Muscle of back (tissue), 11 donors: ENCODE data around the gene TBC1D22A. TPM values are rescaled to one million over a fixed set of nuclear protein-coding genes. Genes with fewer than 3 reads are reported as not detected.
"Not testable (repeated sequence)": the region's sequence is repeated elsewhere in the genome, so short reads cannot be mapped to it uniquely, and the experiment has no call there.

Experiments
- DNase-seq, 3 donors: peaks; one replicate each; pipeline versions ENCODE4 v3.0.0 to v3.0.0-alpha.2; 2013
- polyA plus RNA-seq, 10 donors: library from polyadenylated mRNA; unstranded; fragments of 120-200 nt; gene quantifications; one replicate each; pipeline ENCODE4 v1.2.1, GENCODE V29; 2013; ENCODE audit not compliant: insufficient read length in 10 of 10

The TBC1D22A gene
- polyA plus RNA-seq, 10 donors = 10.6 to 14.9 (median 13.4) TPM

- DNase-seq = no peak
Observed at GRCh38 chr22:47134222-47134621, 371.8 kb downstream of the TBC1D22A start.

GRCh38 chr22:47135338-47135737 is 372.9 kb downstream of the TBC1D22A start:
- DNase-seq = no peak

GRCh38 chr22:47136050-47136449 is 373.6 kb downstream of the TBC1D22A start:
- DNase-seq = no peak

- no peak for DNase-seq
Observed at GRCh38 chr22:47136671-47137070, 374.2 kb downstream of the TBC1D22A start.

GRCh38 chr22:47139013-47139789 is 376.8 kb downstream of the TBC1D22A start:
- DNase-seq = peak in 2 of 3 donors; percentile 51 to 66

GRCh38 chr22:47139790-47140119 is 377.3 kb downstream of the TBC1D22A start:
- no peak for DNase-seq

- not testable (repeated sequence) for DNase-seq
Observed at GRCh38 chr22:47140975-47141374, 378.5 kb downstream of the TBC1D22A start.

- no peak for DNase-seq
Observed at GRCh38 chr22:47142427-47143046, 380.1 kb downstream of the TBC1D22A start.

GRCh38 chr22:47143249-47143938 is 380.9 kb downstream of the TBC1D22A start:
- DNase-seq = no peak

- no peak for DNase-seq
Observed at GRCh38 chr22:47144076-47144765, 381.8 kb downstream of the TBC1D22A start.

- DNase-seq = no peak
Observed at GRCh38 chr22:47144791-47145425, 382.5 kb downstream of the TBC1D22A start.

- no peak for DNase-seq
Observed at GRCh38 chr22:47145883-47146282, 383.4 kb downstream of the TBC1D22A start.

GRCh38 chr22:47146391-47146790 is 383.9 kb downstream of the TBC1D22A start:
- DNase-seq = no peak

- DNase-seq = no peak
Observed at GRCh38 chr22:47146941-47147340, 384.5 kb downstream of the TBC1D22A start.

- DNase-seq = no peak
Observed at GRCh38 chr22:47147572-47147971, 385.1 kb downstream of the TBC1D22A start.

GRCh38 chr22:47148510-47148909 is 386.1 kb downstream of the TBC1D22A start:
- DNase-seq = no peak

- DNase-seq = no peak
Observed at GRCh38 chr22:47148956-47149728, 386.7 kb downstream of the TBC1D22A start.

GRCh38 chr22:47149976-47150375 is 387.5 kb downstream of the TBC1D22A start:
- DNase-seq = no peak

- no peak for DNase-seq
Observed at GRCh38 chr22:47150426-47150825, 388.0 kb downstream of the TBC1D22A start.

- DNase-seq = no peak
Observed at GRCh38 chr22:47151064-47151463, 388.6 kb downstream of the TBC1D22A start.

GRCh38 chr22:47151490-47151889 is 389.0 kb downstream of the TBC1D22A start:
- DNase-seq = no peak
